ENCODE results near the gene TPRN.

Gene TPRN

GRCh38 chr9:137212520-137212919, 12.0 kb upstream of the TPRN start:
- no peak for DNase-seq (ENCODE audit: low read depth)

- no peak for DNase-seq (ENCODE audit: low read depth)
Measured at GRCh38 chr9:137211532-137211931, 11.0 kb upstream of the TPRN start.

GRCh38 chr9:137206602-137207001, 6.1 kb upstream of the TPRN start:
- no peak for DNase-seq (ENCODE audit: low read depth)

- DNase-seq (ENCODE audit: low read depth): peak; percentile 89
Measured at GRCh38 chr9:137205126-137206069, 4.9 kb upstream of the TPRN start, which contains the start of the genes NDOR1 and TMEM203. NDOR1 (plus strand) TSS chr9:137205700; CDS start chr9:137205778, 78 bp downstream. TMEM203 (minus strand) TSS chr9:137205648; CDS start chr9:137205414, 234 bp downstream.

- no peak for DNase-seq (ENCODE audit: low read depth)
Measured at GRCh38 chr9:137204731-137205125, 4.2 kb upstream of the TPRN start.

- DNase-seq (ENCODE audit: low read depth): no peak
Measured at GRCh38 chr9:137202966-137203365, 2.4 kb upstream of the TPRN start.

- no peak for DNase-seq (ENCODE audit: low read depth)
Measured at GRCh38 chr9:137201205-137201868, 796 bp upstream of the TPRN start.

- no peak for DNase-seq (ENCODE audit: low read depth)
Measured at GRCh38 chr9:137199411-137200121, 975 bp downstream of the TPRN start.

- no peak for DNase-seq (ENCODE audit: low read depth)
Measured at GRCh38 chr9:137198902-137199283, 1.6 kb downstream of the TPRN start.

- no peak for DNase-seq (ENCODE audit: low read depth)
Measured at GRCh38 chr9:137198051-137198901, 2.3 kb downstream of the TPRN start.

GRCh38 chr9:137195525-137196220, 4.9 kb downstream of the TPRN start:
- DNase-seq (ENCODE audit: low read depth): no peak

GRCh38 chr9:137194909-137195308, 5.6 kb downstream of the TPRN start:
- no peak for DNase-seq (ENCODE audit: low read depth)

GRCh38 chr9:137194388-137194787, 6.2 kb downstream of the TPRN start:
- no peak for DNase-seq (ENCODE audit: low read depth)

- no peak for DNase-seq (ENCODE audit: low read depth)
Measured at GRCh38 chr9:137193771-137194170, 6.8 kb downstream of the TPRN start.

- no peak for DNase-seq (ENCODE audit: low read depth)
Measured at GRCh38 chr9:137192859-137193258, 7.7 kb downstream of the TPRN start.

- no peak for DNase-seq (ENCODE audit: low read depth)
Measured at GRCh38 chr9:137192448-137192780, 8.1 kb downstream of the TPRN start.

GRCh38 chr9:137191691-137192447, 8.7 kb downstream of the TPRN start:
- DNase-seq (ENCODE audit: low read depth): no peak

- no peak for DNase-seq (ENCODE audit: low read depth)
Measured at GRCh38 chr9:137191245-137191644, 9.3 kb downstream of the TPRN start.

GRCh38 chr9:137190315-137190856, 10.2 kb downstream of the TPRN start:
- no peak for DNase-seq (ENCODE audit: low read depth)
